Testis (tissue), 3 donors: ENCODE data around the gene FAM210A. TPM values are rescaled to one million over a fixed set of nuclear protein-coding genes. Genes with fewer than 3 reads are reported as not detected.
"Not testable (repeated sequence)": the region's sequence is repeated elsewhere in the genome, so short reads cannot be mapped to it uniquely, and the experiment has no call there.

Experiments
- DNase-seq: peaks from one replicate; pipeline ENCODE4 v3.0.0-alpha.2; 2019
- H3K27ac ChIP-seq, 2 donors: fragments of 200-600 bp; sonication (generic); one replicate each; pipeline ENCODE4 v1.5.1; 2019
- H3K27me3 ChIP-seq: fragments of 200-600 bp; sonication (generic); one replicate; pipeline ENCODE4 v1.5.1; 2019
- H3K36me3 ChIP-seq: fragments of 200-600 bp; sonication (generic); one replicate; pipeline ENCODE4 v1.5.1; 2017; ENCODE audit warnings: low read depth; ENCODE audit errors: missing control alignments
- H3K4me1 ChIP-seq: fragments of 200-600 bp; sonication (generic); one replicate; pipeline ENCODE4 v1.5.1; 2019
- H3K4me3 ChIP-seq, 2 donors: fragments of 200-600 bp; sonication (generic); one replicate each; pipeline ENCODE4 v1.5.1; 2017 to 2019
- H3K9me3 ChIP-seq: fragments of 200-600 bp; sonication (generic); one replicate; pipeline ENCODE4 v1.5.1; 2017
- CTCF ChIP-seq, 3 experiments: fragments of 450-650 bp in 2 of 3; fragments of 200-600 bp in 1 of 3; sonication (generic) in 1 of 3; IDR thresholded peaks; one replicate each; pipeline ENCODE4 v1.5.1; 2016 to 2019; ENCODE audit warnings: antibody characterized with exemption in 3 of 3, mild to moderate bottlenecking in 2 of 3, moderate library complexity in 1 of 3
- POLR2A ChIP-seq: fragments of 450-650 bp; IDR thresholded peaks from one replicate; pipeline ENCODE4 v1.6.1; 2017; ENCODE audit warnings: antibody characterized with exemption, mild to moderate bottlenecking, moderate library complexity
- WGBS, 2 donors: methylation state at CpG; one replicate each; pipeline ENCODE4 v1.1.5; 2018; 5-methylcytosine and 5-hydroxymethylcytosine counted together
- intact Hi-C: fragments of 100-400 bp; cut with DNase I; formaldehyde crosslinking; loops from one replicate; pipeline ENCODE4 v1.15.1; 2023; ENCODE audit warnings: low total_unique reads
- polyA plus RNA-seq: library from polyadenylated mRNA; stranded (reverse); fragments of 350-450 nt; fragmentation: Illumina TruSeq; extraction: RNeasy Lipid Tissue Mini Kit (QIAGEN cat#74804); gene quantifications from one replicate; pipeline ENCODE4 v1.2.3, GENCODE V29; 2014; ENCODE audit warnings: low read depth, low replicate concordance; ENCODE audit not compliant: insufficient read depth
- total RNA-seq, 2 donors: library from RNA; depleted of rRNA; stranded (reverse); fragments of >200 nt; gene quantifications; one replicate each; pipeline ENCODE4 v1.2.3, GENCODE V29; 2016

The FAM210A gene
- total and polyA plus RNA-seq, 3 donors from 2014 or later, result 22.6 to 28.7 (median 24.5) TPM

DNA sequence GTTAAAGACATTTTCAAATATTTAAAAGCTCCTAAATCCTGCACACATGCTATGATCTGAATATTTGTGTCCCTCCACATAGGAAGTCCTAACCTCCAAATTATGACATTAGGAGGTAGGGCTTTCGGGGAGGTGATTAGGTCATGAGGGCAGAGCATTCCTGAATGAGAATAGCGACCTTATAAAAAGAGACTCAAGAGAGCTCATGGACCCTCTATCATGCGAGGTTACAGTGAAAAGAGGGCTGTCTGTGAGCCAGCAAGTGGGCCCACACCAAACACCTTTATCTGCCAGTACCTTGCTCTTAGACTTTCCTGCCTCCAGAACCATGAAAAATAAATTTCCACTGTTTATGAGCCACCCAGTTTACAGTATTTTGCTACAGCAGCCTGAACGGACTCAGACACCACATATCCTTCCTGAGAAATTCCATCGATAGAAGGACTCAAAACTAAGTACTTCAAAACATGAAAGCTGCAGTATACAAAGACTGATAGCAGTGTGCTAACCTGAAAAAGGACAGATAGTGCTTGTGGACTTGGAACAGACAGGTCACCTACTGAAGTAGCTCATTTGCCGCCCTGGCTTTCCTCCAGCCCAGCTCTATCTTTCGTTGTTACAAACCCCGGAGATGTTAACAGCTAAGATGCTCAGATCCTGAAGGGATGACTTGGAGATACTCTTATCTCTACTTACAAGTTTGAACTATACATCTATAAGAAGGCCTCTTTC is 13.8 kb downstream of the FAM210A start:
- 72 to 78% methylated on average over 8 of the region's 8 CpGs for WGBS, 2 donors
- intact Hi-C loops, result no loop called here
- Histone ChIP-seq H3K9me3 (no peaks in the 10 kb centered on the region), H3K4me3 (no peak overlapping the region), H3K27me3 (no peaks in the 10 kb centered on the region), H3K4me1 (no peaks in the 10 kb centered on the region), H3K36me3 (no peaks in the 10 kb centered on the region), H3K27ac (no peak overlapping the region)
- DNase-seq, result no peak
- no peak for TF ChIP-seq POLR2A
- TF ChIP-seq CTCF (IDR thresholded peaks at IDR 0.05), result no peak

GRCh38 chr18:13710414-13710831 is 15.9 kb downstream of the FAM210A start:
- no peak overlapping the region for H3K4me3 ChIP-seq
- 85 to 99% methylated on average over 6 of the region's 6 CpGs for WGBS, 2 donors
- DNase-seq, result no peak
- no peak overlapping the region for H3K27ac ChIP-seq
- H3K9me3 ChIP-seq, result no peaks in the 10 kb centered on the region
- H3K4me1 ChIP-seq, result no peaks in the 10 kb centered on the region
- TF ChIP-seq CTCF (IDR thresholded peaks at IDR 0.05) (no peak), POLR2A (no peak)
- H3K36me3 ChIP-seq, result no peaks in the 10 kb centered on the region
- intact Hi-C loops, result no loop called here
- H3K27me3 ChIP-seq, result no peaks in the 10 kb centered on the region

- H3K4me1 ChIP-seq, result no peaks in the 10 kb centered on the region
- no peak overlapping the region for H3K4me3 ChIP-seq
- 85 to 98% methylated on average over 1 of the region's 1 CpG for WGBS, 2 donors
- intact Hi-C loops, result no loop called here
- TF ChIP-seq POLR2A, result no peak
- TF ChIP-seq CTCF (IDR thresholded peaks at IDR 0.05), result no peak
- no peaks in the 10 kb centered on the region for H3K36me3 ChIP-seq
- H3K27ac ChIP-seq, result no peak overlapping the region
- DNase-seq, result no peak
- H3K9me3 ChIP-seq, result no peaks in the 10 kb centered on the region
- H3K27me3 ChIP-seq, result no peaks in the 10 kb centered on the region
Measured at GRCh38 chr18:13703899-13704298, 22.5 kb downstream of the FAM210A start.

- no peak for DNase-seq
- Histone ChIP-seq H3K4me3 (no peak overlapping the region), H3K27ac (no peak overlapping the region), H3K36me3 (no peaks in the 10 kb centered on the region), H3K9me3 (no peaks in the 10 kb centered on the region), H3K4me1 (no peaks in the 10 kb centered on the region), H3K27me3 (no peaks in the 10 kb centered on the region)
- WGBS, 2 donors, result 94 to 100% methylated on average over 1 of the region's 1 CpG
- intact Hi-C loops, result no loop called here
- TF ChIP-seq POLR2A (no peak), CTCF (IDR thresholded peaks at IDR 0.05) (no peak)
Measured at GRCh38 chr18:13700153-13700552, 26.2 kb downstream of the FAM210A start.

- Histone ChIP-seq H3K4me1 (no peaks in the 10 kb centered on the region), H3K9me3 (no peaks in the 10 kb centered on the region), H3K4me3 (no peak overlapping the region), H3K27me3 (no peaks in the 10 kb centered on the region), H3K36me3 (no peaks in the 10 kb centered on the region), H3K27ac (no peak overlapping the region)
- WGBS, 2 donors, result 88 to 96% methylated on average over 3 of the region's 3 CpGs
- TF ChIP-seq CTCF (IDR thresholded peaks at IDR 0.05) (no peak), POLR2A (no peak)
- DNase-seq, result no peak
- intact Hi-C loops, result no loop called here
Measured at GRCh38 chr18:13696961-13697360, 29.4 kb downstream of the FAM210A start.

GRCh38 chr18:13695337-13695736 is 31.0 kb downstream of the FAM210A start:
- H3K27ac ChIP-seq, intact Hi-C loops, H3K27me3 ChIP-seq, DNase-seq, H3K4me3 ChIP-seq, H3K4me1 ChIP-seq, H3K36me3 ChIP-seq, H3K9me3 ChIP-seq: not testable (repeated sequence)
- 89 to 95% methylated on average over 5 of the region's 5 CpGs for WGBS, 2 donors

DNA sequence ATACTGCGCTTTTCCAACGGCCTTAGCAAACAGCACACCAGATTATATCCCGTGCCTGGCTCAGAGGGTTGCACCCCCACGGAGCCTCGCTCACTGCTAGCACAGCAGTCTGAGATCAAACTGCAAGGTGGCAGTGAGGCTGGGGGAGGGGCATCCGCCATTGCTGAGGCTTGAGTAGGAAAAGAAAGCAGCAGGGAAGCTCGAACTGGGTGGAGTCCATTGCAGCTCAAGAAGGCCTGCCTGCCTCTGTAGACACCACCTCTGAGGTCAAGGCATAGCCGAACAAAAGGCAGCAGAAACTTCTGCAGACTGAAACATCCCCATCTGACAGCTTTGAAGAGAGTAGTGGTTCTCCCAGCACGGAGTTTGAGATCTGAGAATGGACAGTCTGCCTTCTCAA is 36.3 kb downstream of the FAM210A start:
- H3K27ac ChIP-seq, intact Hi-C loops, H3K4me1 ChIP-seq, H3K9me3 ChIP-seq, DNase-seq, H3K36me3 ChIP-seq, H3K27me3 ChIP-seq, H3K4me3 ChIP-seq: not testable (repeated sequence)
- 96% methylated on average over 9 of the region's 9 CpGs for WGBS, 2 donors
